Activated CD4-positive, alpha-beta T cell treated with anti-CD3 and anti-CD28 coated beads for 4 hours (primary cell): Measurements from ENCODE around the gene SLX4.
"Not testable (repeated sequence)": the region's sequence is repeated elsewhere in the genome, so short reads cannot be mapped to it uniquely, and the experiment has no call there.

Experiments used
- DNase-seq, 2 donors: peaks; one replicate each; pipeline ENCODE4 v3.0.0-alpha.2; 2020

Gene SLX4

GRCh38 chr16:3641801-3642396 lies 30.5 kb upstream of the SLX4 start:
- no peak for DNase-seq

GRCh38 chr16:3640632-3641501 lies 29.5 kb upstream of the SLX4 start:
- no peak for DNase-seq

GRCh38 chr16:3640207-3640606 lies 28.8 kb upstream of the SLX4 start:
- no peak for DNase-seq

- DNase-seq: no peak
Observed at GRCh38 chr16:3638916-3639644, 27.7 kb upstream of the SLX4 start.

- peak; percentile 19 for DNase-seq
Observed at GRCh38 chr16:3637371-3637923, 26.0 kb upstream of the SLX4 start.

GRCh38 chr16:3625911-3626732 lies 14.7 kb upstream of the SLX4 start:
- DNase-seq: no peak

- no peak for DNase-seq
Observed at GRCh38 chr16:3625331-3625730, 13.9 kb upstream of the SLX4 start.

GRCh38 chr16:3623642-3624041 lies 12.2 kb upstream of the SLX4 start:
- no peak for DNase-seq

GRCh38 chr16:3618769-3619141 lies 7.3 kb upstream of the SLX4 start:
- no peak for DNase-seq

- no peak for DNase-seq
Observed at GRCh38 chr16:3612510-3613466, 1.4 kb upstream of the SLX4 start.

- DNase-seq: no peak
Observed at GRCh38 chr16:3610698-3611145, 684 bp downstream of the SLX4 start.

- no peak for DNase-seq
Observed at GRCh38 chr16:3609895-3610697, 1.3 kb downstream of the SLX4 start.

- not testable (repeated sequence) for DNase-seq
Observed at GRCh38 chr16:3608976-3609375, 2.4 kb downstream of the SLX4 start.

- DNase-seq: no peak
Observed at GRCh38 chr16:3608069-3608468, 3.3 kb downstream of the SLX4 start.

- no peak for DNase-seq
Observed at GRCh38 chr16:3607634-3608033, 3.8 kb downstream of the SLX4 start.

GRCh38 chr16:3607161-3607560 lies 4.2 kb downstream of the SLX4 start:
- DNase-seq: no peak

GRCh38 chr16:3606441-3606840 lies 5.0 kb downstream of the SLX4 start:
- no peak for DNase-seq

- DNase-seq: no peak
Observed at GRCh38 chr16:3602320-3602653, 9.1 kb downstream of the SLX4 start.

- DNase-seq: no peak
Observed at GRCh38 chr16:3601614-3602319, 9.6 kb downstream of the SLX4 start.

GRCh38 chr16:3599922-3600321 lies 11.5 kb downstream of the SLX4 start:
- DNase-seq: no peak
